Amniotic epithelial cell (primary cell): ENCODE data around the gene CYP11A1.

Source experiments
- DNase-seq: peaks from one replicate; pipeline ENCODE4 v3.0.0-alpha.2; 2010; ENCODE audit warnings: low read depth

The CYP11A1 gene

DNA sequence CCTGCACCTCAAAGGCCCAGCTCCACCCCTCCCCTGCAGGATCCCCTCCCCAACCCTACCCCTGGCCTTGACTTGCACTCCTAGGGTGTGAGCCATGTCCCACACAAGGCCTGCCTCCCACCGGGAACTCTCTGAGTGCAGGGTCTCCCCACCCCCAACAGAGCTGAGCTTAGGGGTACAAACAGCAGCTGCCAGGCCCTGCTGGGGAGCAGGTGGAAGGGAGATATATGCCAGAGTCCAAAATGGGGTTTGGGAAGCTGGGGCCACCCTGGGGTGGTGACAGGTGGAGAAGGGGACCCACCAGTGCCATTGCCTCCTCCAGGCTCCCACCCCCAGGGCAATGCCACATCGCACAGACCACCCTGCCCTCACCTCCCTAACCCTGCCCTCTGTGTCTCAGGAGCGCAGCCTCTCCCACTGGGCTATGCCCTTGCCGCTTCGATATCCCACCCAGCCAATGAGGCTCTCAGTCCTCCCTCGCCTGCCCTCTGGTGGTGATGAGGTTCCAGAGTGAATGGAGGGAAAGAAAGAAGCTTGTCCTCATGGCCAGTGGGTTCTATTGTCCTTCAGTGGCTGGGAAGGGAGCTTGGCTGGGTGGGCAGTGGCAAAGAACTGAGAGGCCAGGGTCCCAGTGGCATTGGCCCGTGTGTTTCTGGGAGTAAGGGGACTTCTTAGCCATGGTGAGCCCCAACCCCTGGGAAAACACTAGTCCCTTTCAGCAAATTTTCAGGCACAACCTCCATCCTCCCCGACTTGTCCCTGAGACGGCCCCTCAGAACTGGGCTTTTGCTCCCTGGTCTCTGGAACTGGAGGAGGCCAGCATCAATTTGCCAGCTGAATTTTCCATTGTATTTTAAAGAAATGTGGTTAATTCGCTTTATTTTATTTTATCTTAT is 46.8 kb downstream of the CYP11A1 start:
- peak; percentile 29 for DNase-seq

- no peak for DNase-seq
These were observed 47.7 kb downstream of the CYP11A1 start for GRCh38 chr15:74319596-74320351.

DNA sequence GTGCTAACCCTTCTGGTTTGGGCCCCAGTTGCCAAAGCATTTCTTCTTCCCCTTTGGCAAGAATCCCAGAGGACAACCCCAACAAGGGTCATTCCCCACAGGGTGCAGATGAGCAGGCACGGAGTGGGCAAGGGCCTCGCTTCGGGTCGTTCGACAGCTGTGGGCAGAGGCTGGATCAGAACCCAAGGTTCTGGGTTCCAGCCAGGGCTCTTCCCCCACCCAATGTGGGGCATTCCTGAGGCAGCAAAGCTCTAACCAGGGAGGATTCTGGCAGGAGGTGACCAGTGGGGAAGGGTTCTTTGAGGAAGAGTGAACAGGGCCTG is 48.3 kb downstream of the CYP11A1 start:
- DNase-seq = no peak

DNA sequence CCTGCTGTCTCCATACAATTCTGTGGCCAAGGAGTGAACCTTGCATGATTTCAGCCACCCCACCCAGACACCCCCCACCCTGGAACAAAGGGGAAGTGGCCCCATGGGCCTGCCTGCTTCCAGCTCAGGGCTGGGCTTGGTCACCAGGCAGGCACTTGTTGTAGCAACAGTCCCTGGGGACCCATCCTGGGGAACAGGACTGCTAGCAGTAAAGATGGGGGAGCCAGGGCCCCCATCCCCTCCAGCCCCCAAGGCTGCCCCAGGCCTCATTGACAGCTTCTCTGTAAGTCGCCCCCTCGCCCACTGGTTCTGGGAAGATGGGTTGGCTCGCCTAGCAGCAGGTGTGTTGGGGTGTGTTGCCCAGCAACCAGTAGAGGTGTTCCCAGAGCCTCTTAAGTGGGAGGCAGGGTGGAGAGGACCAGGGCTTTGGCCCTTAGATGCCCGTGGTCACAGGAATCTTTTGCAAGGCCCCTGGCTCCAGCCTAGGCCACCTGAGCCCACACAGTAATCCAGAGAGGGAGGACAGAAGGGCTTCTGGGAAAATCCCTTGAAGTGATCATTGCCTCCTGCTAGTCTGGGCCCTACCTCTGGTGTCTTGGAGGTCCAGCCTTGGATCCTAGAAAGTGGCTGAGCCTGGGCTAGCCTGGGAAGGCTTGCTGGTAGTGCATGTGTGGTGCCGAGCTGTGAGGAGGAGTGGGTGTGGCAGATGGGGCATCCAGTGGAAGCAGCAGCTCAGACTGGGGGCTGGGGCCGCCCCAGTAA is 48.9 kb downstream of the CYP11A1 start:
- no peak for DNase-seq

GRCh38 chr15:74317820-74318375 is 49.5 kb downstream of the CYP11A1 start:
- peak; percentile 41 for DNase-seq

- no peak for DNase-seq
These were observed 51.3 kb downstream of the CYP11A1 start for GRCh38 chr15:74316141-74316540.

DNA sequence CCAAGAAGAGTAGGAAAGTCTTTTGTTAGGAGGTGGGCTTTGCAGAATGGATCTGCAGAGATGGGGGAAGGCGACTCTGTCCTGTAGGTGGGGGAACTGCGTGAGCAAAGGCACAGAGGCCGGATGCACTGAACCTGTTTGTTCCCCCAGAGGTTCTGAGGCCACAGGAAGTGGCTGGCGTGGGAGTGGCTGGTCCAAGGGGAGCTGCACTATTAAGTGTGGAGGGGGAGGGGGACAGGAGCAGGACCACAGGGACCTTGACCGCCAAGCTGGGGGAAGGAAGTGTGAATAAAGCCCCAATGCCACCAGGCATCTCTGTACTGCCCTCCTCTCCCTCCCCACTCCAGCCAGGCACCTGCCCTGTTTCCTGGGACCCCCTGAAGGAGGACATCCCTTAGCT is 51.8 kb downstream of the CYP11A1 start:
- no peak for DNase-seq

DNA sequence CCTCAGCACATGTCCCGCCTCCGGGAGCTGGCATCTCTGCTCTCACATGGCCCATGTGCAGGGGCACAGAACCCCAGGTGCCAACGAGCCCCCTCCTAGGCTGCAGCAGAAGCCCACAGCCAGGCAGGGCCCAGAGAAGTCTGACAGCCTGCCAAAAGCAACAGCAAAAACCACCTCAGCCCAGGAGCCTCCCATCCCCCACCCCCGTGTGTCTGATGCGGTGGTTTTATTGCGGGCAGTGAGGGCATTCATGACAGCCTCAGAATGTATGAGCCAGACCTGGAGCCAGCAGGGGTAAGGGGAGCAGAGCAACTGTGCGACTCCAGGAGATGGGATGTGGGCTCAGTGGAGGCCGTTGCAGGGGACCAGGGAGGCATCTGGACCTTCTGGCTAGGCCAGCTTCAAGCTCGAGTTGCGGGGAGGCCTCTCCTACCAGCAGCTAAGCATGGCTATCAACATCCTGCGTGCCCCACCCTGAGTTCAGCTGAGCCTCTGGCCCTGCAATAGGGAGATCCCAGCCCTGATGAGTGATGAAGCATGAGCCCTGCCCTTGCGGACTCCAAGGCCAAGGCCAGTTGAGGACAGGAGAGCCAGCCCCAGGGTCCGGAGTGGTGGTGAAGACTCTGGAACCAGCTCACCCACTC is 52.5 kb downstream of the CYP11A1 start:
- no peak for DNase-seq

DNA sequence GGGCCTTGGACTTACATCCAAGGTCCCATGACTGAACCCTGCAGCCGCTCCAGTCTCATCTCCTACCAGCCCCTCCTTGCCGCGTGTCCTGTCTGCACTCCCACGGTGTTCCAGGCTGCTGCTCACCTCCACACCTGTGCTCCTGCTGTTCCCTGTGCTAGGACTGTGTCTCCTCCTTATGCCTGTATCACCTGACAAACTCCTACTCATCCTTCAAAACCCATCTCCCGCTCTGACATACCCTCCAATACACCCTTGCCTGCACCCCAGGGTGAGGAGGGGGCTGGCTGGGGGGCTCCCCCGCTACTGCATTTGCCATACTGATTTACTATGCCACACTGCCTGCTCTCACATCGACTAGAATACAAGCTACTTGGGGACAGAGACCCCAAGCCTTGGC is 53.6 kb downstream of the CYP11A1 start:
- no peak for DNase-seq

- DNase-seq = no peak
These were observed 54.9 kb downstream of the CYP11A1 start for GRCh38 chr15:74312445-74313007.

DNA sequence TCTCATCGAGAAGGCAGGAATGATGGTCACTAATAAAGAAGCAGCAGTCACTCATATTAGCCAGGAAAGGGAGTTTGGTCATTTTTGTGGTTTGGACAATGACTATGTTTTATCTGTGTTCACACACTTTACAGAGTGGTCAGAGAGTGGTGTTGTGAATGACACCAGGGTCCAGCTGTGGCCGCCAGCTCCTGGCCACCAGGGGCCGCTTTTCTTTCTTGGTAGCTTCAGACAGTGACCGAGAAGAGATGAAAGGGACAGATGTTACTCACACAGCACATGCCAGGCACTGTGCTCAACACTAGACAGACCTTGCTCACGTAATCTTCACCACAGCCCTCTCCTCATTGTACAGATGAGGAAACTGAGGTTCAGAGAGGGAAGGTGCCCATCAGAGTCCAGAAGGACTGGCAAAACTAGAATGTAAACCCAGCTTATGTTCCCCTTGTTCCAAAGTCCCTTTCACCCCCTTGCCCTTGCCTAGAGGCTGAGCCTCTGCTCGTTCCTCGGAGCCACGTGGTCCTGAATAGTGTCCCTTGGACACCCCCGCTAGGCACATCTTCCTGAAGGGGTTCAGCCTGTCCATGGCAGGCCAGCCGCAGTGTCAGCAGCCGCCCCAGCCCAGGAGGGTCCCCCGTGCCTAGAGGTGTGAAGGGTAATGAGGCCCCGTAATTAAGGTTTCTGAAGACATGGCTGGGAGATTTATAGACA is 55.6 kb downstream of the CYP11A1 start:
- DNase-seq = no peak

DNA sequence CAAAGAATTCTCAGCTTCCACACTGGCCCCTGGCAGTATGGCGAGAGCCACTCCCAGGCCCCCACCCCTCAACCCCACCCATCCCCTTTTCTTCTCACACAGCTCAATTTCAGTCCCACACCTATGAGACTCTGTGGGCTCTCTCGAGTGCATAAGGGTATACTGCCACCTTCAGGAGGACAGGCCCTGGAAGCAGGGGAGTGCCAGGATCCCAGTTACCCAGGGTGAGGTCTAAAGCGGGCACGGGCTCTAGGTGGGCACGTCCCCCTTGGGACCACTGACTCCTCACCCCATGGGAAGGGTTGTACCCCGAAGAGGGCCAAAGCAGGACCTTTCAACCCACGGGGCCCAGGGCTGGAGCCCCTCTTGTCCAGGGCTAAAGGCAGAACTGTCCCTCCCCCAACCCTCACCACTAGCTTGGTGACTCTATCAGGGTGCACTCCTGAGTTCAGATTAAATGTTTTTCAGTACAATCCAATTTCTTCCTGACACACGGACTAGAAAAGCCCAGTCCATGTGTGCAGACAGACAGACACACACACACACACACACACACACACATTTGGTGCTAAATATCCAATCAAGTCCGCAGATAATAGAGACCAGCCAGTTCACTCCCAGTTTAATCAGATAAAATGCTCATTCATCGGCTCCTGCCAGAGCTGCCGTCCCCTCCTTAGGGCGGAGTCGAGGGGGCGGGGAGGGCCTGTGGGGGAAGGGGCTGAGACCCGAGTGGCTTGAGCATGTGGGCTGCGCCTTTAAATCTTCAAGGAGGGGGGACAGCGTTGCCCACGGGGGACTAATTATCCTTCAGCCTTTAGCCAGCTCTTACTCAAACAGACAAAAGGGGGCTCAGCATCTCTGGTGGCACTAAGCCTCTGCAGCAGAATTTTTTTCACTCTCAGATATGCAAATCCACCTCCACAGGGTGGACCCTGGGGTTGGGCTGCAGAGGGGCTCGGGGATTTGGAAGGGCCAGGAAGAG is 59.3 kb downstream of the CYP11A1 start:
- peak; percentile 45 for DNase-seq

GRCh38 chr15:74306781-74307217 is 60.6 kb downstream of the CYP11A1 start:
- no peak for DNase-seq

DNA sequence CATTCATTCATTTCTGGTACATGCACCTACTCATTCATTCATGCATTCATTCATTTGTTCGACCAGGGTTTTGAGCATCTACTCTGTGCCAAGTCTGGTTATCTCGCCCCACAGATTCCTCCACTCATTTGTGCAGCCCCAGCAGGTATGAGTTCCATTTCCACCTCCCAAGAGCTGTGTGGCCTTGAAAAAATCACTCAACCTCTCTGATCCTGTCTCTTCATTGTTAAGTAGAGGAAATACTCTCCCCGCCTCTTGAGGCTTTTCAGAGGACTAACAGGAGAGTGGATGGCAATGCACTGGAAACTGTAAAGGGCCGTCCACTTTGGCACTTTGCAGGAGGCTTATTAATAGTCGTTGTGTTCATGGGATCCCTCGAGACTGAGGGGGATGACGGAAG is 61.8 kb downstream of the CYP11A1 start:
- no peak for DNase-seq

DNA sequence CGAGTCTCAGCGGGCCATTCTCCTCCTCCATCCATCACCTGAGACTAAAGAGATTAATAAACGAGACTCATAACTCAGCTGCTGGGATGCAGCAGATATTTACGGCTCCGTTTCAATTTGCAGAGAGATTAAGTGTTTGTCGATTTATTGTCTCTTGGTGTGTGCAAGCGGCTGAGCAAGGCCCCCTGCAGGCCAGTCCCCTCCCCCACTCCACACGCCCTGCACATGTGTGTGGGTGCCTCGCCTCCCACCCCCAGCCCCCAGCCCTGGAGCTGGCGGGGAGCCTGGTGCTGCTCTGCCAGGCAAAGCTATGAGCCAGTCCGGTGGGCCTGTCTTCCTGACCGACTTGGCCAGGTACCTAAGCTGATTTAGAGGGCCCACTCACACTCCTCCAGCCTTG is 63.0 kb downstream of the CYP11A1 start:
- DNase-seq = no peak

DNA sequence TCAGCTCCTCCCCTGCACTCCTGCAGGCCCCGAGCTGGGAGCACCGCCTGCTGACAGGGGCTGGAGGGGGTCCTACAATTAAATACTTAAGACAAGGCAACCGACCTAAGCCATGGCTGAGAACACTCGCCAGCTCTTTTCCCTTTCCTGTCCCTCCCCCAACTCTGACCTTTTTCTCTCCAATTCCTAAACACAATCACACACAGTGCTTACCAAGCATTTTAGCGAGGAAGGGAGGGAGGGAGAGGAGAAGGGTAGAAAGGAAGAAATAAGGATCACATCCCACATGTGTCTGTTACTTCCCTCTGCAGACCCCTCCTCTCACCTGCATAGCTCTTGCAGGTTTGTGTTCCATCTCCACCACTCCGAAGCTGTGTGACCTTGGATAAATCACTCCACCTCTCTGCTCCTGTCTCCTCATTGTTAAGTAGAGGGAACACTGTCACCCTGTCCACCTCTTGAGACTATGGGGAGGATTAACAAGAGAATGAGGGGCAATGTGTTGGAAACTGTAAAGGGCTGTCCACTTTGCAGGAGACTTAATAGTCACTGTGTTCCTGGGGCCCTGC is 63.6 kb downstream of the CYP11A1 start:
- DNase-seq = no peak

- DNase-seq = no peak
These were observed 64.6 kb downstream of the CYP11A1 start for GRCh38 chr15:74302821-74303359.

DNA sequence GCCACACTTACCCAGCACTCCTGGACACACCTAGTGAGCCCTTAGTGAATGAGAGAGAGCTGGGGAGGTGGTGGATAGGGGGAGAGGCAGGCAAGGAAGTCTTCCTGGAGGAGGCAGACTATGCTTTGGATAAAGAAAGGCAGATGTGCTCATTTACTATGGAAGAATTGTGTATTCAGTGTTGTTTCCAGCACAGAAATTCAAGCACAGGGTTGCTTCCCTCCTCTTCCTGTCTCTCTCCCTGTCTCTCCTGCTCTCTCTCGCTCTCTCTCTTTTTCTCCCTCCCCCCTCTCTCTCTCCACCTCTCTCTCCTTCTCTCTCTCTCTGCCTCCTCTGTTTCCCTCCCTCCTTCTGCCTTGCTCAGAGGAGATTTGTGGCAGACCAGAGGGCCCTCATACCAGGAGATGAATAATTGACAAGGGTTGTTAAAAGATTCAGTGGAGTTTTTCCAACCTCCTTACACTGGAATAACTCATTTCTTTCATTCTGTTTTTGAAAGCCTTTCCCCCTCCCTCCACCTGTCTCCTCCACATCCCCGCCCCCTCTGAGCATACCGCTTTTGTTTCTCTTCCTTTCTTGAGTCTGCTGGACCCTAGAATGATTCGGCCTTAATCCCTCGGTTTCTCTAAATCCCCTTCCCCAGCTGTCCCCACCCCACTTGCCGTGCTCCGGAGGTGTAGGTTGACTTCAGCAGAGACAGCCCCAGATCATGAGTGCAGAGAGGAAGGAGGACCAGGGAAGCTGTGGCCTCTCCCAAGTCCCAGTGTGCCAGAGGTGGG is 65.7 kb downstream of the CYP11A1 start:
- DNase-seq = no peak
